DND-41 (cell line): ENCODE results near the gene KRTAP13-4.

Experiments
- EZH2 ChIP-seq: IDR thresholded peaks from 3 replicates; pipeline ENCODE4 v1.6.1; 2012; ENCODE audit warnings: borderline replicate concordance, low read depth, mild to moderate bottlenecking, moderate library complexity, low read length, inconsistent platforms; ENCODE audit not compliant: severe bottlenecking
- TF ChIP-seq, protein P1 (sequence below): IDR thresholded peaks from 2 replicates; pipeline ENCODE4 v1.5.1; 2012; ENCODE audit warnings: borderline replicate concordance, low read length, moderate library complexity, mild to moderate bottlenecking; ENCODE audit not compliant: poor library complexity, severe bottlenecking; ENCODE audit errors: extremely low read depth

DNA sequence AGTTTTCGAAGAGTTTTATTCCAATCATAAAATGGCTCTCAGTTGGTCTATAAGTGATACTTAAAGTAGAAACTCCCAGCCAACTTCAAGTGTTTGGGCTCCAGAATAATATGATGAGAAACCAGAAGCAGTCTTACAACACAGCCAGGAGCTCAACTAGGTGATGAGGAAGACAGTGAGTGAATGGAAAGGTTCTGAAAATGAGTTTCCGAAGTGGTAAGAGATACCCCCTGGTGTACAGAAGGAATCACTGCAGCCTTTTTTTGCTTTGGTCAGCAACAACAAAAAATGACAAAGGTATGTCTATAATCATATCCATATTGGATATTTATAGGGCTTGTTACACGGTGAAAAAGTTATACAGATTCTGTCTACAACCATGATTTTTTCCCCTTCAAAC, 33.7 kb downstream of the KRTAP13-4 start:
- TF ChIP-seq, protein P1, sequence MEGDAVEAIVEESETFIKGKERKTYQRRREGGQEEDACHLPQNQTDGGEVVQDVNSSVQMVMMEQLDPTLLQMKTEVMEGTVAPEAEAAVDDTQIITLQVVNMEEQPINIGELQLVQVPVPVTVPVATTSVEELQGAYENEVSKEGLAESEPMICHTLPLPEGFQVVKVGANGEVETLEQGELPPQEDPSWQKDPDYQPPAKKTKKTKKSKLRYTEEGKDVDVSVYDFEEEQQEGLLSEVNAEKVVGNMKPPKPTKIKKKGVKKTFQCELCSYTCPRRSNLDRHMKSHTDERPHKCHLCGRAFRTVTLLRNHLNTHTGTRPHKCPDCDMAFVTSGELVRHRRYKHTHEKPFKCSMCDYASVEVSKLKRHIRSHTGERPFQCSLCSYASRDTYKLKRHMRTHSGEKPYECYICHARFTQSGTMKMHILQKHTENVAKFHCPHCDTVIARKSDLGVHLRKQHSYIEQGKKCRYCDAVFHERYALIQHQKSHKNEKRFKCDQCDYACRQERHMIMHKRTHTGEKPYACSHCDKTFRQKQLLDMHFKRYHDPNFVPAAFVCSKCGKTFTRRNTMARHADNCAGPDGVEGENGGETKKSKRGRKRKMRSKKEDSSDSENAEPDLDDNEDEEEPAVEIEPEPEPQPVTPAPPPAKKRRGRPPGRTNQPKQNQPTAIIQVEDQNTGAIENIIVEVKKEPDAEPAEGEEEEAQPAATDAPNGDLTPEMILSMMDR: peak; percentile 68
- TF ChIP-seq EZH2: no peak
